ENCODE results near the gene TRPV5.

DNA sequence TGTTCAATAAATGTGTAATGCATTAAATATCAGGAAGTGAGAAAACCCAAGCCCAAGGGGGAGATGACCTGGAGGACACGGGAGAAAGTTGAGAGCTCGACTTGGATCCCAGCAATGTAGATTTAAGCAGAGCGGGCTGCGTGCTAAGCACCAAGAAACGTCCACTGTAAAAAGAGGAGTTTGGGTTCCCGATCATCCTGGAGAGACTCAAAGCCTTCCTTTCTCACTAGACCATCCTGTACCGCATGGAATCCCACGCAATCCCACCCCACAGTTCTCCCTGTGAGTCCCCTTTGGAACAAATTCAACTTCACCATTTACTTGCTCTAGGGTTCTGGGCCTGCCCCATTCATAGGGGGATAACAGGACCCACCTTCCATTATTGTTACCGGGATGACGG lies 50.4 kb downstream of the TRPV5 start:
- no peak for TF ChIP-seq SP1 (IDR thresholded peaks at IDR 0.05)
- no peak for TF ChIP-seq ARNT (IDR thresholded peaks at IDR 0.05)
- TF ChIP-seq FOXA1 (IDR thresholded peaks at IDR 0.05), result no peak
- TF ChIP-seq SUZ12 (IDR thresholded peaks at IDR 0.05), result no peak
- no peak for TF ChIP-seq L3MBTL2 (conservative IDR thresholded peaks at IDR 0.05)
